HUES64 (cell line): ENCODE data around the gene SLC44A1.

Experiments used
- H3K27ac ChIP-seq: 2 replicates; pipeline ENCODE4 v1.7.0; 2013; ENCODE audit warnings: low read depth, low read length, inconsistent platforms
- H3K27me3 ChIP-seq: 2 replicates; pipeline ENCODE4 v1.6.1; 2013; ENCODE audit warnings: mild to moderate bottlenecking, low read length; ENCODE audit not compliant: insufficient read depth
- H3K36me3 ChIP-seq: 2 replicates; pipeline ENCODE4 v1.6.1; 2013; ENCODE audit warnings: mild to moderate bottlenecking, low read length; ENCODE audit not compliant: insufficient read depth
- H3K4me1 ChIP-seq: 2 replicates; pipeline ENCODE4 v1.6.1; 2013; ENCODE audit warnings: mild to moderate bottlenecking, low read length, moderate library complexity; ENCODE audit not compliant: insufficient read depth
- H3K4me3 ChIP-seq: 2 replicates; pipeline ENCODE4 v1.5.1; 2013; ENCODE audit warnings: mild to moderate bottlenecking, low read length, moderate library complexity
- H3K9ac ChIP-seq: 2 replicates; pipeline ENCODE4 v1.6.1; 2013; ENCODE audit warnings: mild to moderate bottlenecking, low read depth, low read length
- H3K9me3 ChIP-seq: 2 replicates; pipeline ENCODE4 v1.6.1; 2013; ENCODE audit warnings: low read depth, low read length; ENCODE audit not compliant: insufficient read depth
- WGBS: fragments of 150-250, 120-280 bp; methylation state at CpG from one replicate; pipeline ENCODE4 v1.1.7; 2013; ENCODE audit warnings: missing lambda C conversion rate; 5-methylcytosine and 5-hydroxymethylcytosine counted together

Gene SLC44A1

GRCh38 chr9:105475302-105475701 lies 230.9 kb downstream of the SLC44A1 start:
- Histone ChIP-seq H3K9me3 (no peaks in the 10 kb centered on the region), H3K4me1 (no peaks in the 10 kb centered on the region), H3K4me3 (no peak overlapping the region), H3K9ac (no peak overlapping the region), H3K36me3 (peaks cover 15% of the 10 kb centered on the region; the same call in 1 of the 2 replicates), H3K27ac (no peak overlapping the region), H3K27me3 (no peaks in the 10 kb centered on the region)
- WGBS: 78% methylated on average over 2 of the region's 2 CpGs

DNA sequence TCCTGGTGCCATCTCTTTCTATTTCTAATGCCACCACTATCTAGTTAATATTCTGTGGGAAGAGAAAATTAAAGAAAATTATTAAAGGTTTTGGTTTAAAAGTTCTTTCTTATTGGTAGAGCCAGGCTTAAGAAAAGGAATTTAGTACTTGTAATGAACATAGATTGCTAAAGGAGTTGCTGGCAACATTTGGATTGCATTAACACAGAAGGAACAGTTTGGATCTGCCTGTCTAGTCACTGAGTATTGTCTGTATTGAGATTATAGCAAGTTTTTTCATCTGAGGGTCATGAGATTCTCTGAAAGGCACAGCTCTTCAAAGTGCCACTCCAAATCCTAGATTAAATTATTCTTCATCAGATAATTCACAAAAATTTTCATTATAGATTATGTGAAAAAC lies 235.4 kb downstream of the SLC44A1 start:
- no peaks in the 10 kb centered on the region for H3K4me1 ChIP-seq
- no peaks in the 10 kb centered on the region for H3K9me3 ChIP-seq
- no peak overlapping the region for H3K4me3 ChIP-seq
- H3K27ac ChIP-seq: no peak overlapping the region
- peaks cover 4% of the 10 kb centered on the region; the same call in 1 of the 2 replicates for H3K36me3 ChIP-seq
- no peaks in the 10 kb centered on the region for H3K27me3 ChIP-seq
- no peak overlapping the region for H3K9ac ChIP-seq

DNA sequence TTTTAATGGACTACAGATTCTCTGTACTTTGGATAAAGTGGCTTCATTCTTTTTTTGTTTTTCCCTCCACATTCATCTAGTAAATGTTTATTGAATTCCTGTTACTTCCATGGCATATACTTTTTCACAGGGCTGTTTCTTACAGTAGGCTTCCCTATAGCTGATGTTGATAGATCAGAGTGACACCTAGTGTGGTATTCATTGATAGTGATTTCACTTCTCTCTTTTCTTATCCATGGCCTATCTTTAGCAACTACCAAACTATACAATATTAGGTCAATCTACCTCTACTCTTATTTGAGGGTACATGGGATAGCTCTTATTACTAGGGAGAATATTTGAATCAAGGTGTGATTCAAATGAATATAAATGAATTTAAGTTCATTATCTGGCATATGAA lies 239.2 kb downstream of the SLC44A1 start:
- Histone ChIP-seq H3K9me3 (no peaks in the 10 kb centered on the region), H3K4me1 (no peaks in the 10 kb centered on the region), H3K36me3 (peaks cover 30% of the 10 kb centered on the region), H3K4me3 (no peak overlapping the region), H3K27me3 (no peaks in the 10 kb centered on the region), H3K27ac (no peak overlapping the region), H3K9ac (no peak overlapping the region)

GRCh38 chr9:105484226-105484625 lies 239.8 kb downstream of the SLC44A1 start:
- Histone ChIP-seq H3K27me3 (no peaks in the 10 kb centered on the region), H3K9ac (no peak overlapping the region), H3K9me3 (0 out of 2 replicates have a peak, but pooled peaks cover 3% of the 10 kb centered on the region), H3K27ac (no peak overlapping the region), H3K4me1 (no peaks in the 10 kb centered on the region), H3K4me3 (no peak overlapping the region), H3K36me3 (peaks cover 34% of the 10 kb centered on the region)
- 88% methylated on average over 2 of the region's 2 CpGs for WGBS

DNA sequence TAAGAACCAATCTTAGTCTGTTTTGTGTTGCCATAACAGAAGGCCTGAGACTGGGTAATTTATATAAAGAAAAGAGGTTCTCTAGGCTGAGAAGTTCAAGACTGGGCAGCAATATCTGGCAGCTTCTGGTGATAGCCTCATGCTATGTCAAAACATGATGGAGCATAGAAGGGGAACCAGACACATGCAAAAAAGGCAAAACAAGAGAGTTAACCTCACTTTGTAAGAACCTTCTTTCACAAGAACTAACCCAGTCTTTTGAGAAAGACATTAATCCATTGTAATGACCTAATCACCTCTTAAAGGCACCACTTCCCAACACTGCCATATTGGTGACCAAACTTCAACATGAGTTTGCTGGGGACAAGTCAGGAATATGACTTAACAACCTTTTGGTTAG lies 240.7 kb downstream of the SLC44A1 start:
- Histone ChIP-seq H3K4me3 (no peak overlapping the region), H3K36me3 (peaks cover 35% of the 10 kb centered on the region), H3K9me3 (0 out of 2 replicates have a peak, but pooled peaks cover 3% of the 10 kb centered on the region), H3K27ac (no peak overlapping the region), H3K4me1 (no peaks in the 10 kb centered on the region), H3K9ac (no peak overlapping the region), H3K27me3 (no peaks in the 10 kb centered on the region)
